H4 (cell line): ENCODE results near the gene EIF3L. TPM values are rescaled to one million over a fixed set of nuclear protein-coding genes. Genes with fewer than 3 reads are reported as not detected.

Source experiments
- DNase-seq: peaks from one replicate; pipeline ENCODE4 v3.0.0-alpha.2; 2015; ENCODE audit warnings: low spot score
- total RNA-seq: library from RNA; depleted of rRNA; stranded (reverse); fragments of >200 nt; shearing (Covaris generic); gene quantifications from 2 replicates; pipeline ENCODE4 v1.2.3, GENCODE V29; 2014

EIF3L gene
- total RNA-seq, 1 experiment from 2014 or later: 514 TPM

DNA sequence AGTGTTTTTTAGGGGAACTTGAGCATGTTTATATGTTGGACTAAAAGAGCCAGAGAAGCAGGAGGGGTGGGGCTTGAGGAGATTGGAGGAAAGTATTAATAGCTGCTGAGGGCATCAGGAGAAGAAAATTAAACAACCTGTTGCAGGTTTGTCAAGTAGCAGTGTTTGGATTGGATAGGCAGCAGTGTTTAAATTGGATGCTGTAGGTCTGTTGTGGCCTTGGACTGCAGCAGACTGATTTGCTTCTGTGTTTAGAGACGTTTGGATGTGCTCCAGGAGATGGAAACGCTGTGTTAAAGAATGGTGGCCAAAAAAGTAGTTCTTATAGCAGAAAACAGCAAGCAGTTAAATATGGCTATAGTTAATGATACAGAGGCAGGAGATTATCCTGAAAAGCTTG is 5.7 kb downstream of the EIF3L start:
- no peak for DNase-seq

DNA sequence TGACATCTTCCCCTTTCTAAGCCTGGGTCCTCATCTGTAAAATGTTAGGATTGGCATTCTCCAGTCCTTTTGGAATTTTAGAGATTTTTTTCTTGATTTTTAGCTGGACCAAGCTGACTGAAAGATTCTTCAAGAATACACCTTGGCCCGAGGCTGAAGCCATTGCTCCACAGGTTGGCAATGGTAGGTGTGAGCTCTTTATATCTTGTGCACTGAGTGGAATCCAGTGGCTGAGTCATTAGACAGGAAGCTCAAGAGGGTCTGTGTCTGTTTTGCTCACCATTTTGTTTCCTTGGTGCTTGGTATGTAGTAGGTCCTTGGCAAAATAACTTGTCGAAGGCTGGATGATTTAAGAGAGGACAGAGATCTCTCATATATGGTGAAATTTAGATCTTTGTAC is 6.2 kb downstream of the EIF3L start:
- no peak for DNase-seq

DNA sequence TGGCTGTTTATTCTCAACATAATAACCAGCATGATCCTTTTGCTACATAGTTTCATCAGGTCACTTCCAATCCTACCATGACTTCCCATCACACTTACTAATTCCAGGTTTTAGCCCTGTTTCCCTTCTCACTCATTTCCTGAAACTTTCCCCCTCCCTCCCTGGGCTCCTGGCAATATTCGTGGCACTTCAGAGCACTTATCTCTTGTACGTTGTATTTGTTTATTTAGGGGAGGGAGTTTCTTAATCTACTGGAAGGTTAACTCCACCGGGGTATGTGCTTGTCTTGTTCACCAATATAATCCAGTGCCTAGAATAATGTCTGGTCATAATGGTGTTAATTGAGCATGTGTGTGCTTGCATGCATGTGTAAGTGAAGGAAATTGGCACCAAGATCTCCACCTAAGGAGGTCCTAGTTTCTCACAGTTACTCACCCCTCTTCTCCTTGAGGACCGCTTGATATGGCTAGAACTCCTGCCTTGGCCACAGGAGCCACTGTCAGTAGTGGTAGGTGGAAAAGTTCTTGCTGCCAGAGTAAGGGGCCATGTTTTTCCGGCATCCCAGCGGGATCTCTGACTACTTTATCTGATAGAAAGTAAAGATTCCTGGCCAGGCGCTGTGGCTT is 11.7 kb downstream of the EIF3L start:
- DNase-seq: no peak

DNA sequence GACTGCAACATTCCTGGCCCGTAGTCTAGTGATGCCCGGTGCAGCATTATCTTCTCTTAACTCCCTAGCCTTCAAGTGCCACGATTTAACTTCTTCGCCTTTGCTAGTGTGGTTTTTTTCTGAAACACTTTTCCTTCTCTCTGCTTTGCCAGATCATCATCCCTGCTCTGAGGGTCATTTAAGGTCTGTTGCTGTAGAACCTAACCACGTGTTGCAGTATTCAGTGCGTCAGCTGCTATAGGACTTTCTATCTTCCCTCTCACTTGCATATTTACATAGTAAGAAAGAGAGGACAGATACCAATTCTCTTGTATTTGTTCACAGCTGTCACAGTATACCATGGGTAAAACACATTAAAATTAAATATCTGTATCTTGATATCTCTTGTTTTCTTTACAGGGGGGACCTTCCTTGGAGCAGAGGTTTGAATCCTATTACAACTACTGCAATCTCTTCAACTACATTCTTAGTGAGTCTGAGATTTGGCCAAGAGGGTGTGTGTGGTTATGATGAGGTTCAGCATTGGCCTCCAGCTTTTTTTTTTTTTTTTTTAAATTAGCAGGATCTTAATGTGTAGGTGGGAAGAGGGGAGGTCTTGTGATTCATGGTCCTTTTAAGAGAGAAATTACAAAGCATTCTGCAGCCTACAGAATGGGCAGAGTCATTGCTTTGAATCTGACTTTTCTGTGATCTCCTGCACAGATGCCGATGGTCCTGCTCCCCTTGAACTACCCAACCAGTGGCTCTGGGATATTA is 13.5 kb downstream of the EIF3L start:
- no peak for DNase-seq

DNA sequence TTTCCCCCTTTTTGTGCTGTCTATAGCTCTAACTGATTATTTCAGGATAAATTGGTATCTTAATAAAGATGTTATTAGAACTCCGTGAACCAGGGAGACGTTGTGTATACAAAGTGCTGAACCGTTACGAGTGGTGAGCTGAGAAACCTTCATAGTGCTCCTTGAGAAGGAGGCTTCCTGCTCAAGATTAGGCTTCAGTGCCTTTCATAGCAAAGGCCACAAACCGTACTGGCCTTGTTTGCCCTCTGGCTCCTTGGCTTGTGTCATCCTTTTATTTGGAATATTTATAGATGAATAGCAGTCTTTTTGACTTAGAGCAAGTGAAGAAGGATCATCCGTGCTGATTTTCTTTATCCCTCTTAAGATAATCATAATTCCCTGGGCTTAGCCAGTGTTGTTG is 16.3 kb downstream of the EIF3L start:
- DNase-seq: no peak

DNA sequence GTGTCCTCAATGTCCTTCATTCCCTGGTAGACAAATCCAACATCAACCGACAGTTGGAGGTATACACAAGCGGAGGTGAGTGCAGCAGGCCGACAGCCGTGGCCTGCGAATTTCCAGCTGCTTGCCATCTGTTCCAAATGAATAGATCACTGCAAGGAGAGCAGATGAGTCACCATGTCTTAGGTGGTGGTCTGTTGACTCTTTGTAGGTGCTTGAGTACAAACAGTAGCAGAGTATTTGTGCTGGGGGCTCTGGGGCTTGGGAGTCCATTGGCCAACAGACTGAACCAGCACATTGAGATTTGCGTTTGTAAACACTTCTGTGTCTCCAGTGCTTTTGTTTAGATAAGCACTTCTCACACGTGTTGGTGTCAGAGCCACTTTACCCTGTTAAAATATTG is 21.1 kb downstream of the EIF3L start:
- DNase-seq: no peak

DNA sequence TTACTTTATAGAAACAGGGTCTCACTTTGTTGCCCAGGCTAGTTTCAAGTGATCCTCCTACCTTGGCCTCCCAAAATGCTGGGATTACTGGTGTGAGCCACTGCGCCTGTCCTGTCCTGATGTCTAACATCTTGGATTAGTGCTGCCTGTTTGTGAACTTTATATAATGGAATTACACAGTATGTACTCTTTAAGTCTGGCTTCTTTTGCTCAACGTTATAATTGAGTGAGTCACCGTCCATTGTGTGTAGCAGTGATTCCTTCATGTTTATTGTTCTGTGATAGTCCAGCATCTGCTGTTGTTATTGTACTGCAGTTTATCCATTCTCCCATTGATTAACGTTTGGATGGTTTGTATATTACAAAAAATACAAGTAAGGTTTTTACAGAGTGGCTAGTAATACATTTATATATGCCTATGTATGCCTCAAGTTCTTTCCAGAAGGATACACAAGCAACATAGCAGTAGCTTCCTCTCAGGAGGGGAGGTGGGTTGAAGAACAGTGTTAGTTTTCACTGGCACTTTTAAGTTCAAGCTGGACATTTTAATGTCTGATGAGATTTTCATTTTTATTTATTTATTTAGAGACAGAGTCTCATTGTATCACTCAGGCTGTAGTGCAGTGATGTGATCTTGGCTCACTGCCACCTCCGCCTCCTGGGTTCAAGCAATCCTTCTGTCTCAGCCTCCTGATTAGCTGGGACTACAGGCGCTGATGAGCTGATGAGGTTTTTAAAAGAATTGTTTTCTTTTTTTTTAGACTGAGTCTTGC is 31.6 kb downstream of the EIF3L start:
- no peak for DNase-seq

DNA sequence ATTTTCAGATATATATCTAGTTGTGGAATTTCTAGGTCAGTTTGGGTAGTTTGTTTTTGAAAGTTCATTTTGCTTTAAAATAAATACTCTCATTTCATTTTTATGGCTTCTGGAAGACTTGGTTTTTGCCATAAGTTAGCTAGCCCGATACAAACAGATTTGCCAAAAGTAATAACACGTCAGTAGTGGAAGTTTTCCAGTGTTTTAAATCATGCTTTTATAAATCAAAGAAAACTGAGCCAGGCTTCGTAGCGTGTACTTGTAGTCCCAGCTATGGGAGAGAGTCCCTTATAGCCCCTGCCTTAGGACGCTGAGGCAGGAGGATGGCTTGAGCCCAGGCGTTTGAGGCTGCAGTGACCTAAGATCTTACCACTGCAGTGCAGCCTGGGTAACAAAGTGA is 35.2 kb downstream of the EIF3L start:
- no peak for DNase-seq

DNA sequence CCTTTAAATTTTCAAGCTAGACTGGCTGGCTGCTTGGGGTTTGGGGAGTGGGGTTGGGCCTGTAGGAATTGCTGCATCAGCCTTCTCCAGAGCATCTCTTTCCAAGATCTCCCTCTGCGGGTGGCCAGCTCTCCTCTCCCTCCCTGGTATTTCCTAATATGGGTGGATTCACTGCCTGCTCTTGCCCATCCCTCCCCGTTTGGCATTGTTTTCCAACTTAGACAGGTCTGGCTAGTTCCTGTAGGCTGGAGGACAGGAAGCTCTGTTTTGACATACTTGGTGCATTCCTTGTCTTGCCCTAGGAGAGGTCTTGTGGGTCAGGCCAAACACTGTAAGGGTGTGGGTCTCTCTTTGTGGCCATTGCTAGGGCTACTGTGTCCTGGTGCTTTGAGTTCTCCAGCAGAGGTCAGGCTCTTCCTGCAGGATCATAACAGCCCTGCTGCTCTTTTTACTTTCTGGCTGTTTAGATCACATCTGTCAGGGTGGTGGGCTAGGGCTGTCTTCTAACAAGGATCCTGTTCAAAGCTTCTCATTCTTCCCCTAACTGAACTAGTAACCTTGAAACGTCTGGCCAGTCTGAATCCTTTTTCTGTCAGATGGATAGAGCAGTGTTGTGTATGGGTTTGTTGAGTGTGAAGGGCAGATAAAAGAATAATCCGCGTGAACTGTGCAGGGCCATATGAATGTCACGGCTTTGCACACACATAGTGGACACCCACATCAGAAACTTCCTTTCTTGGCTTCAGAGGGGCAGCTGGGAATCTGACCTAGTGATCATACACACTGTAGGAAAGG is 38.6 kb downstream of the EIF3L start:
- DNase-seq: no peak

DNA sequence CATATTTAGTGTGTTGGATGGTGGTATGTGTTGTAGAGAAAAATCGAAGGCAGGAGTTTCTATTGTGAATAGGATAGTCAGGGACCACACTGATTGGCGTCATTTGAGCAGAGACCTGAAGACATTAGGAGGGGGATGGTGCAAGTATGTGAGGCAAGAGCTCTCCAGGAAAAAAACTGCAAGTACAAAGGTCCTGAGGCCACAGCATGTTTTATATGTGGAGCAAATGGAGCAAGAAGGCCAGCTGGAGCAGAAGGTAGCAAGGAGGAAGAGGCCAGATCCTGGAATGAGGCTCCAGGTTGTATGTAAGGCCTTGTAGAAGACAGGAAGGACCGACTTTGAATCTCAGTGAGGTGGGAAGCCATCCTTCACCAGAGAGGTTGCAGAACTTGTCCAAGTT is 42.7 kb downstream of the EIF3L start:
- DNase-seq: no peak

DNA sequence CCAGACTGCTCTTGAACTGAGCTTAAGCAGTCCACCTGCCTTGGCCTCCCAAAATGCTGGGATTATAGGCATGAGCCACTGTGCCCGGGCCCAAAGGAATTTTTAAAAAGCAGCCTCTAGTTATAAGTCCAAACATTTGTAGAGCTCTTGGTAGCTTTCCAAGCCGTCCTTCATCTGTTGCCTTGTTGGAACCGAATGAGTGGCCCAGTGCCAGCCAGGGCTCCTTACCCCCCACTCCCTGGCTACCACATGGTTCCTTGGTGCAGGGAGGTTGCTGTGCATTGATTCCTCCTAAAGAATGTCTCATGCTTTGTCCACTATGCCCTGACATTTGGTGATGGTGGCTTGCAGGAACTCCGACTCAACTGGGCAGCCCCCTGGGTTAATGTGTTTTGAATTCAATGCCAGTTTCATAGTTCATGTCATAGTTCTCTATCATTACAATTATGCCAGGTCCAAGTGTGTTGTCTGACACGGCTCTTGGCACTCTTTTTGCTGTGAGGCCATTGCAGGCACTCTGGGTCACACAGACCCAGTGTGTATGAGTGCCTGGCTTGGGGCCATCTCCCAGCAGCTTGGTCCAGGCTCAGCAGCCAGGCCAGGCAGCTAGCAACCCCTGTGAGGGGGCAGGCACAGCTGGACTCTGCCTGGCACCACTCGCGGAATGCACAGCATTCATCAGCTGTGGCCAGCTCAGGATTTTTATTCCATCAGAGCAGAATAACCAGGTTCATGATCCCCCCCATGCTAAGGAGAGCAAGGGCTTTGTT is 43.5 kb downstream of the EIF3L start:
- DNase-seq: no peak

DNA sequence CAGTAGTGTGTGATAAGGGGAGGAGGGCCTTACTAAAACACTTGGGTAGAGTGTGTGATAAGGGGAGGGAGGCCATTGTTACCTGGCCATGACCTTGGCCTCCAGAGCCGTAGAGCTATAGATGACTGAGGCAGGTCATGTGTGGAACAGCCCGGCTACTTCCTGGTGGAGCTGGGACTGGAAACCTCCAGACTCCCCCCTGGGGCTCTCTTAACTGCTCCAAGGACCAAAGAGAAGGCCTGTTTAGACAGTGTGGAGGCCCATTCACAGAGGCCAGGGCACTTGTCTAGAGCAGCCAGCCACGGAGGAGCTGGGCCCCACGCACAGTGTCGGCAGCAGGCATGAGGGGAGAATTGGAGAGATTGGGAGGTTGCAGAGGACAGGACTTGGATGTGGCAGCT is 44.4 kb downstream of the EIF3L start:
- DNase-seq: no peak

DNA sequence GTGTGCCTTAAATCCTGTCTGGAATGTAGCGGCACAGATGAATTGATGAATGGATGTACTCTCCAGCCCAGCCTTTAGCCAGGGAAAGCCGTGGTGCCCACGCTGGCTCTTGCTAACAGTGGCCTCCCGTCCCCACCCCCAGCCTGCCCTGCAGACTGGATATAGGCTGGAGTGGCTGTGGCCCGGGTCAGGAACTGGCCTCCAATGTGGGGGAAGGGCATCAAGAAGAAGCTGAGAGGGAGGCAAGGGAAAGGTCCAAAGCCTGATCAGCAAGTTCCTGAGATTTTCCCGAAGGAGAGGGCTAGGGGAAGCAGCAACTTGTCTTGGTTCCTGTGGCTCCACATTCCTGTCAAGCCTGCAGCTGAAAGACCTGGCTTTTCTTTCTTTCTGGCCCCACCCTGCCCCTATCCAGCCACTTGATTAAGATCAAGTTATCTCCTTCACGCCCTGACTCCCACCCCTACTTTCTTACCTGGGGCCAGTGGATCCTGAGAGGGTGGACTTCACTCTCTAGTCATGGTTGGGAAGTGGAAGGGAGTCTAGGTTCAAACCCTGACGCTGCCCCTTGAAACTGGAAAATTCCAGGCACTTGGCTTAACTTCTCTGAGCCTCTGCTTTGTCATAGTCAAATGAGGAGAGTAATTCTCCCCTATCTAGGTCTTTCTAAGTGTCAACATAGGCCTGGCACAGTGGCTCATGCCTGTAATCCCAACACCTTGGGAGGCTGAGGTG is 45.9 kb downstream of the EIF3L start:
- DNase-seq: no peak

DNA sequence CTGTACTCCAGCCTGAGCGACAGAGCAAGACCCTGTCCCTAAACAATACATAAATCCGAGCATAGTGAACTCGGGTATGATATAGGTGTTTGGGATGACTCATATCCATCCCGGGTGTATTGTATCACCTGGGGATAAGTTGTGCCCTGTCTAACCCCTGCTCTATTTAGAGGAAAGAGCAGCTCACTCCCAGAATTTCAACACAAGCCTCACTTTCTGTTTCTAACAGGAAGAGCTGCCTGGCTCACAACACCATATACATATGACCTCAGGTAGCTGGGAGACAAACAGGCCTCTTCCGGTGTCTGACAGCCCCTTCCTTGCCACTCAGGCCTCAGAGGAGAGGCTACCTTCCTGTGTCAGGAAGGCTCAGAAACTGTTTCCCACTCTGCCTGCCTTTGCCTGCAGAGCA is 47.0 kb downstream of the EIF3L start:
- peak; percentile 53 for DNase-seq

DNA sequence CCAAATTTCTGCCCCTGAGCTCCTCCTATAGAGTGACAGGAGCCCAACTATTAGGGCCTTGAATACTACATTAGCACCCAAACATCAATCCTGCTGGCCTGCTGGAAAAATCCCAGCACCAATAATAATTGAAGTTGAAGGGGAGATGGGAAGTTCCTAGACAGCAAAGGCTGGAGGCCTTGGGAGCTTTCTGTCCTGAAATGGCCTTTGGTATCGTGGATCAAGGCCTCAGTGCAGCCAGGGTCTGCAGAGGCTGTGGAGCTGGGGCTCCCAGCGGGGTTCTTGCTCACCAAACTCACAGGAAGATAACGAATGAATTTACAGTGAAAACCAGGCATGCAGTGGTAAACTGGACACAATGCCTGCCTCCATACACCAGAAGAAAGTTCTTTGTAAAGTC is 47.7 kb downstream of the EIF3L start:
- DNase-seq: no peak

DNA sequence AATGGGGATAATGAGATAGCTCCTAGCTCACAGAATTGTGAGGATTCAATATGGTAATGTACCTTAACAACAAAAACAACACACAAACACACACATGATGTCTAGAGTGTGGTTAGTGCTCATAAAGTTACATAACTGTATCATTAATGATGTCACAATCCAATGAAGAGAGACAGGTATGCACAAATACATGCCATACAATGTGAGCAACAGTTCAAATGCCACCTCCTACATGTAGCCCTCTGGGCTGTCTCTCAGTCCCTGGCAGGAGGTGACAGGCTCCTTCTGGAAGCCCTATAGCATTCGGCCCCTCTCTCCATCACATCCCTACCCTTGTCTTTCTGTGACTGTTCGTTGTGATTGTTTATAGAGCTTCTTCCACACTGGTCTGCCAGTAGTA is 48.6 kb downstream of the EIF3L start:
- DNase-seq: no peak

DNA sequence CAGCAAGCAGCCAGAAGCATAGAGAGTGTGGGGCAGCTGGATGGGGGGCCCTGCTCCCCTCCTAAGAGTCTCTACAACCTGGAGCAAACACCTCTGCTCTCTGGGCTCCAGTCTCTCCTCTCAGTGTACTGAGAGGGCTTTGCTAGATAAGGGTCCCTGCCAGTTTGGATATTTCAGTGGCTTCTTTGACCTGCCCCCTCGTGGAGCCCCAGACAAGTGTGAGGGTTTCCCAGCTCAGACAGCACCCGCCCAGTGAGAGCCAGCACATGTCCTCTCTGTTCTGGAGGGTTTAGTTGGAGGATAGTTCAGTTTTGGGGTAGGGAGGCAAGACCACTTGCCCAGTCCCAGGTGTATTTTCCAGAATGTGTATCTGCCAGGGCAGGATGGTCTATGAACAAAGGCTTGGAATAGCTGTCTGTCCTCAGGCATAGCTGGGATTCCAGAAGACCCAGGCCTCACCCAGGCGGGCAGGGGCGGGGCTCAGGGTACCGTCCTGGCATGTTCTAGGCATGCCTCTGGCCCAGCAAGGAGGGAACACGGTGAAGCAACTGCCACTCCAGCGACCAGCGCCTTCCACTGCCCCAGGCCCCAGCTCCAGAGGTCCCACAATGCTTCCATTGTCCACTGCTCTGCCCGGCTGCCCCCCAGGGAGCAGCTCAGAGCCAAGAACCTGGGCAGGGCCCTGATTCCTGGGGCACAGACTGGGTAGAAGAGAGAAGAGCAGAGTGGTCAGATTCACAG is 49.4 kb downstream of the EIF3L start:
- peak; percentile 35 for DNase-seq

DNA sequence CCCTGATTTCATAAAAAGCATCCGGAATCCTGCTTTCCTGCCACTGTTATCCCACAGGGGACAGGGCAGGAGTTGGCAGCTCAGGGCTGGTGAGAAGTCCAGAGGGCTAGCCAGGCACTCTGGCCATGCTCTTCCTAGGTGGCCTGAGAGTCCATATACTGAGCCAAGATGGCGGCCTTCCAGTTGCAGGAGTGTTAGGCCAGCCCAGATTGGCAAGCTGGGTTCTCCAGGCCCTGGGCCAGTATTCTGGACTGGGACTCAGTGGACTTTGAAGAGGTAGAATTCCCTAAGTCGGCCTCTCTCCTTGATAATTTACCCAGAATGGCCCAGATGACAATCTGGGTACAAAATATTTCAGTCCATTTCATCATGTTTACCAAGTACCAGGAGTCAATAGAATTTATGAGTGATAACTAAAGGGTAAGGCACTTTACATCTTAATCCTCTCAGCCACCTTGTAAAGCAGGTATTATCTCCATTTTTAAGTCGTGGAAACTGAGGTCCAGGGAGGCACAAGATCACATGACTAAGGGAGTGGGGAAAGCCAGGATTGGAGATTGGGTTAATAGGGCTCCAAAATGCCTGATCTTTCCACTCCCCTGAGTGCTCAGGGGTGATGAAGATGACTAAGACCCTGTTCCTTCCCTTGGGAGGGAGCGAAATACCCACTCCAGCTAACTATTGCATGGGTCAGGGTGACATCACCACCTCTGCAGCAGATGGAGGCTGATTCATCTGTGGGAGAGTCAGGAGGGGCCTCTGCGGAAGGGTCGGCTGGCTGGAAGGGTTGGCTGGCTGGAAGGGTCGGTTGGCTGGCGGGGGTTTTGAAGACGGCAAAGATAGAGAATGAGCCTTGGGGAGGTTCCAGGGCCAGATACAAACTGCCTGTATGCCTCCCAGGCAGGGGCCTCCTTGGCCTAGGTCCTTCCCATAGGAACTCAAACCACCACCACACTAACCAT is 55.6 kb downstream of the EIF3L start:
- DNase-seq: peak; percentile 94
